ENCODE measurements around the gene CALML4.

Gene CALML4

GRCh38 chr15:68195336-68196112 lies 9.6 kb downstream of the CALML4 start:
- Histone ChIP-seq H3K36me3 (ENCODE audit: insufficient read depth, low read depth, low read length) (peaks cover 36% of the 10 kb centered on the region), H3K9me3 (ENCODE audit: insufficient read depth, low read depth, low read length) (no peaks in the 10 kb centered on the region), H3K4me1 (ENCODE audit: insufficient read depth, low read length) (peaks cover 4% of the 10 kb centered on the region; the same call in 1 of the 2 replicates), H3K4me3 (ENCODE audit: low read length) (no peak overlapping the region), H3K27me3 (ENCODE audit: insufficient read depth, low read length) (no peaks in the 10 kb centered on the region), H3K27ac (ENCODE audit: low read length) (no peak overlapping the region), H3K9ac (ENCODE audit: low read depth, low read length) (no peak overlapping the region)

GRCh38 chr15:68192804-68193486 lies 12.2 kb downstream of the CALML4 start:
- no peak overlapping the region for H3K9ac ChIP-seq (ENCODE audit: low read depth, low read length)
- H3K36me3 ChIP-seq (ENCODE audit: insufficient read depth, low read depth, low read length) = peaks cover 52% of the 10 kb centered on the region
- no peaks in the 10 kb centered on the region for H3K9me3 ChIP-seq (ENCODE audit: insufficient read depth, low read depth, low read length)
- no peak overlapping the region for H3K4me3 ChIP-seq (ENCODE audit: low read length)
- no peaks in the 10 kb centered on the region for H3K27me3 ChIP-seq (ENCODE audit: insufficient read depth, low read length)
- H3K4me1 ChIP-seq (ENCODE audit: insufficient read depth, low read length) = peaks cover 4% of the 10 kb centered on the region; the same call in 1 of the 2 replicates
- H3K27ac ChIP-seq (ENCODE audit: low read length) = no peak overlapping the region

- H3K27me3 ChIP-seq (ENCODE audit: insufficient read depth, low read length) = no peaks in the 10 kb centered on the region
- H3K4me3 ChIP-seq (ENCODE audit: low read length) = no peak overlapping the region
- H3K27ac ChIP-seq (ENCODE audit: low read length) = no peak overlapping the region
- peaks cover 4% of the 10 kb centered on the region; the same call in 1 of the 2 replicates for H3K4me1 ChIP-seq (ENCODE audit: insufficient read depth, low read length)
- H3K36me3 ChIP-seq (ENCODE audit: insufficient read depth, low read depth, low read length) = peaks cover 57% of the 10 kb centered on the region
- no peaks in the 10 kb centered on the region for H3K9me3 ChIP-seq (ENCODE audit: insufficient read depth, low read depth, low read length)
- no peak overlapping the region for H3K9ac ChIP-seq (ENCODE audit: low read depth, low read length)
Observed at GRCh38 chr15:68192117-68192516, 13.0 kb downstream of the CALML4 start.

DNA sequence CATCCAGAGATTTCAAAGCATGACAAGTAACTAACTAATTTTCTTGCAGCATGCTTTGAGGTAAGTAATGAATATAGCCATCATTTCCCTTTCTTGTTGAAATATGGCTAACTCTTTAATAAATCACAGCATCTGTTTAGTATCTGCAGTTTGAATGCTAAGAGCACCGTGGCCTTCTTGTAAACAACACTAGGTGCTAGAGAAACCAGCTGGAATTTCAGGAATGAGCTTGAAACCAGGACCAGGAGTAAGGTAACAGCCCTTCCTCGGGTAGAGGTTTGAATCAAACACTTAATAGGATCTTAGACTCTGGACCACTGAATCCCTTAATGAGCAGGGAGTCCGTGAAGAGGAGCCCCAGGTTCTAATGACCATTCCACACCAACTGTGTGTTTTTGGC lies 13.6 kb downstream of the CALML4 start:
- no peak overlapping the region for H3K9ac ChIP-seq (ENCODE audit: low read depth, low read length)
- H3K4me3 ChIP-seq (ENCODE audit: low read length) = no peak overlapping the region
- H3K27me3 ChIP-seq (ENCODE audit: insufficient read depth, low read length) = no peaks in the 10 kb centered on the region
- H3K27ac ChIP-seq (ENCODE audit: low read length) = no peak overlapping the region
- no peaks in the 10 kb centered on the region for H3K9me3 ChIP-seq (ENCODE audit: insufficient read depth, low read depth, low read length)
- H3K36me3 ChIP-seq (ENCODE audit: insufficient read depth, low read depth, low read length) = peaks cover 59% of the 10 kb centered on the region
- H3K4me1 ChIP-seq (ENCODE audit: insufficient read depth, low read length) = peaks cover 4% of the 10 kb centered on the region; the same call in 1 of the 2 replicates

- Histone ChIP-seq H3K27ac (ENCODE audit: low read length) (no peak overlapping the region), H3K9ac (ENCODE audit: low read depth, low read length) (no peak overlapping the region), H3K4me3 (ENCODE audit: low read length) (no peak overlapping the region), H3K9me3 (ENCODE audit: insufficient read depth, low read depth, low read length) (no peaks in the 10 kb centered on the region), H3K27me3 (ENCODE audit: insufficient read depth, low read length) (no peaks in the 10 kb centered on the region), H3K4me1 (ENCODE audit: insufficient read depth, low read length) (peaks cover 4% of the 10 kb centered on the region; the same call in 1 of the 2 replicates), H3K36me3 (ENCODE audit: insufficient read depth, low read depth, low read length) (peaks cover 67% of the 10 kb centered on the region)
Observed at GRCh38 chr15:68190048-68190447, 15.1 kb downstream of the CALML4 start.

- Histone ChIP-seq H3K27me3 (ENCODE audit: insufficient read depth, low read length) (no peaks in the 10 kb centered on the region), H3K27ac (ENCODE audit: low read length) (no peak overlapping the region), H3K9ac (ENCODE audit: low read depth, low read length) (no peak overlapping the region), H3K9me3 (ENCODE audit: insufficient read depth, low read depth, low read length) (no peaks in the 10 kb centered on the region), H3K4me1 (ENCODE audit: insufficient read depth, low read length) (peaks cover 4% of the 10 kb centered on the region; the same call in 1 of the 2 replicates), H3K4me3 (ENCODE audit: low read length) (no peak overlapping the region), H3K36me3 (ENCODE audit: insufficient read depth, low read depth, low read length) (peaks cover 77% of the 10 kb centered on the region)
Observed at GRCh38 chr15:68188647-68189046, 16.5 kb downstream of the CALML4 start.

- no peak overlapping the region for H3K9ac ChIP-seq (ENCODE audit: low read depth, low read length)
- H3K9me3 ChIP-seq (ENCODE audit: insufficient read depth, low read depth, low read length) = no peaks in the 10 kb centered on the region
- peaks cover 77% of the 10 kb centered on the region for H3K36me3 ChIP-seq (ENCODE audit: insufficient read depth, low read depth, low read length)
- no peaks in the 10 kb centered on the region for H3K27me3 ChIP-seq (ENCODE audit: insufficient read depth, low read length)
- no peak overlapping the region for H3K27ac ChIP-seq (ENCODE audit: low read length)
- no peak overlapping the region for H3K4me3 ChIP-seq (ENCODE audit: low read length)
- peaks cover 4% of the 10 kb centered on the region; the same call in 1 of the 2 replicates for H3K4me1 ChIP-seq (ENCODE audit: insufficient read depth, low read length)
Observed at GRCh38 chr15:68187559-68187958, 17.6 kb downstream of the CALML4 start.

DNA sequence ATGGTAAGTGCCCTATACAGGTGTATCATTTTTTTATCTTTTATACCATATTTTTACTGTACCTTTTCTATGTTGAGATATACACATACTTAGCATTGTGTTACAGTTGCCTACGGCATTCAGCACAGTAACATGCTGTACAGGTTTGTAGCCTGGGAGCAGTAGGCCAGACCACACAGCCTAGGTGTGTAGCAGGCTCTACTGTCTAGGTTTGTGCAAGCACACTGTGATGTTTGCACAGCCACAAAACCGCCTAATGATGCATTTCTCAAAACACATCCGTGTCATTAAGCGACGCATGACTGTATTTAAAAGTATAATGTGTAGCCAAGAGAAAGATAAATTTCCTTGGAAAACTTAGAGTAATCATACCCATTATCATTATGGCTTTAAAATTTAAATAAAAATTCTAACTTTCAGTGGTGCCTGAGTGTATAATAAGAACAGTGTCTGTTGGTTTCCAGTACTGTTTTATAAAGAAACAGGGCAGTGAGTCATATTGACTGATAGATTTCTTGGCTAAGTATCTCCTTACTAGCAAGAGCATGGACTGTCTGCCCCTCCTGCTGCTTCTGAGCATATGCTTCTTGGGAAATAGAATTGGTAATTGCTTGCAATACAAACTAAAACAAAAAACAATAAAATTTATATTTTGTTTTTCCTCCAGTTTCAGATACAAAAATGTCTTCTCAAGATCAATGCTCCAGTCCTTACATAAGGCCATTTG lies 18.3 kb downstream of the CALML4 start:
- H3K27me3 ChIP-seq (ENCODE audit: insufficient read depth, low read length) = no peaks in the 10 kb centered on the region
- H3K9me3 ChIP-seq (ENCODE audit: insufficient read depth, low read depth, low read length) = no peaks in the 10 kb centered on the region
- H3K9ac ChIP-seq (ENCODE audit: low read depth, low read length) = no peak overlapping the region
- no peak overlapping the region for H3K27ac ChIP-seq (ENCODE audit: low read length)
- no peak overlapping the region for H3K4me3 ChIP-seq (ENCODE audit: low read length)
- H3K4me1 ChIP-seq (ENCODE audit: insufficient read depth, low read length) = peaks cover 2% of the 10 kb centered on the region; the same call in 1 of the 2 replicates
- H3K36me3 ChIP-seq (ENCODE audit: insufficient read depth, low read depth, low read length) = peaks cover 72% of the 10 kb centered on the region

DNA sequence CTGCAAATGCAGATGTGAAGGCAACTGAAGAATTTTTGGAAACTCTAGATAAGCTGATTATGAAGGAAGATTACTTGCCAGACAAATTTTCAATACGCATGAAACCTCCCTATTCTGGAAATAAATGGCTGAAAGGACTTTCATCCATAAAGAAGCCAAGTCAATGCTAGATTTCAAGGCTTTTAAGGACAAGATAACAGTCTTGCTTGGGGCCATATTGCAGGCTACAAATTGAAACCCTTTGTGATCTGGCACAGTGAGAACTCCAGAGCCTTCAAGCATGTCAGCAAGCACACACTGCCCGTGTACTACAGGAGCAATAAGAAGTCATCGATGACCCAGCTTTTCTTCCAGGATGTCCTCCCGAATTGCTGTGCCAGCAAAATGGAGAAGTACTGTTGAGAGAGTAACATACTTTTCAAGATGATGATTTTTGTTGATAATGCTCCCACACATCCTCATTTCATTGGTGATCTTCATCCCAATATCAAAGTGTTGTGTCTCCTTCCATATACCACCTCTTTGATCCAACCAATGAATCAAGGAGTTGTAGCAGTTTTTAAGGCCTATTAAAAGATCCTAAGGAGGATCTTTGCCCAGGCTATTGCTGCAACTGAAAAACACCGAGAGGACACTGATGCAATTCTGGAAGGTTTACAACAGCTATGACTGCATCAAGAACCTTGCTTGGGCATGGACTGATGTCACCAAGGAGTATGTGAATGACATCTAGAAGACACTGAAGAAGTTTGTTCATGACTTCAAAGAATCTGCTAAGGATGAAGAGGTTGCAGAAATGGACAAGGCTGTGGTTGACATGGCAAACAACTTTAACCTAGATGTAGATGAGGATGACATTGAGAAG lies 20.3 kb downstream of the CALML4 start:
- no peak overlapping the region for H3K27ac ChIP-seq (ENCODE audit: low read length)
- H3K9ac ChIP-seq (ENCODE audit: low read depth, low read length) = no peak overlapping the region
- H3K27me3 ChIP-seq (ENCODE audit: insufficient read depth, low read length) = no peaks in the 10 kb centered on the region
- H3K4me3 ChIP-seq (ENCODE audit: low read length) = no peak overlapping the region
- H3K4me1 ChIP-seq (ENCODE audit: insufficient read depth, low read length) = no peaks in the 10 kb centered on the region
- peaks cover 76% of the 10 kb centered on the region for H3K36me3 ChIP-seq (ENCODE audit: insufficient read depth, low read depth, low read length)
- H3K9me3 ChIP-seq (ENCODE audit: insufficient read depth, low read depth, low read length) = no peaks in the 10 kb centered on the region

GRCh38 chr15:68183616-68184315 lies 21.4 kb downstream of the CALML4 start:
- no peaks in the 10 kb centered on the region for H3K27me3 ChIP-seq (ENCODE audit: insufficient read depth, low read length)
- H3K27ac ChIP-seq (ENCODE audit: low read length) = no peak overlapping the region
- no peak overlapping the region for H3K4me3 ChIP-seq (ENCODE audit: low read length)
- H3K4me1 ChIP-seq (ENCODE audit: insufficient read depth, low read length) = no peaks in the 10 kb centered on the region
- H3K9ac ChIP-seq (ENCODE audit: low read depth, low read length) = no peak overlapping the region
- H3K9me3 ChIP-seq (ENCODE audit: insufficient read depth, low read depth, low read length) = no peaks in the 10 kb centered on the region
- peaks cover 73% of the 10 kb centered on the region for H3K36me3 ChIP-seq (ENCODE audit: insufficient read depth, low read depth, low read length)
